ENCODE data around the gene PPP6R2.

DNA sequence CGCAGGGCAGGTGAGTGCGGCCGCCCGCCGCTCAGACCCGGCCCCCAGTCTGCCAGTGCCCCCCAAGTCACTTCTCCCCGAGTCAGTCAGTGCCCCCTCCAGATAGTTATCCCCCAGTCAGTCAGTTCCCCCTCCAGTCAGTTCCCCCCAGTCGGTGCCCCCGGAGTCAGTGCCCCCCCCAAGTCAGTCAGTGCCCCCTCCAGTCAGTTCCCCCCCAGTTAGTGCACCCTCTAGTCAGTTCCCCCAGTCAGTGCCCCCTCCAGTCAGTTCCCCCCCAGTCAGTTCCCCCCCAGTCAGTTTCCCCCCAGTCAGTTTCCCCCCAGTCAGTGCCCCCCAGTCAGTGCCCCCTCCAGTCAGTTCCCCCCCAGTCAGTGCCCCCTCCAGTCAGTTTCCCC, 411 bp downstream of the PPP6R2 start:
- TF ChIP-seq JUN (IDR thresholded peaks at IDR 0.05): no peak
- TF ChIP-seq, protein P1, sequence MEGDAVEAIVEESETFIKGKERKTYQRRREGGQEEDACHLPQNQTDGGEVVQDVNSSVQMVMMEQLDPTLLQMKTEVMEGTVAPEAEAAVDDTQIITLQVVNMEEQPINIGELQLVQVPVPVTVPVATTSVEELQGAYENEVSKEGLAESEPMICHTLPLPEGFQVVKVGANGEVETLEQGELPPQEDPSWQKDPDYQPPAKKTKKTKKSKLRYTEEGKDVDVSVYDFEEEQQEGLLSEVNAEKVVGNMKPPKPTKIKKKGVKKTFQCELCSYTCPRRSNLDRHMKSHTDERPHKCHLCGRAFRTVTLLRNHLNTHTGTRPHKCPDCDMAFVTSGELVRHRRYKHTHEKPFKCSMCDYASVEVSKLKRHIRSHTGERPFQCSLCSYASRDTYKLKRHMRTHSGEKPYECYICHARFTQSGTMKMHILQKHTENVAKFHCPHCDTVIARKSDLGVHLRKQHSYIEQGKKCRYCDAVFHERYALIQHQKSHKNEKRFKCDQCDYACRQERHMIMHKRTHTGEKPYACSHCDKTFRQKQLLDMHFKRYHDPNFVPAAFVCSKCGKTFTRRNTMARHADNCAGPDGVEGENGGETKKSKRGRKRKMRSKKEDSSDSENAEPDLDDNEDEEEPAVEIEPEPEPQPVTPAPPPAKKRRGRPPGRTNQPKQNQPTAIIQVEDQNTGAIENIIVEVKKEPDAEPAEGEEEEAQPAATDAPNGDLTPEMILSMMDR (IDR thresholded peaks at IDR 0.05): no peak
- no peak for TF ChIP-seq EP300 (IDR thresholded peaks at IDR 0.05)

Data from A549 (cell line).